HG03175 (cell line): ENCODE measurements around the gene BTBD10.

Source experiments
- ATAC-seq: cut with Tn5 transposase; IDR thresholded peaks from one replicate; pipeline ENCODE4 v1.9.1; 2021; ENCODE audit warnings: mild to moderate bottlenecking, moderate library complexity; ENCODE audit not compliant: unreplicated experiment

Gene BTBD10

DNA sequence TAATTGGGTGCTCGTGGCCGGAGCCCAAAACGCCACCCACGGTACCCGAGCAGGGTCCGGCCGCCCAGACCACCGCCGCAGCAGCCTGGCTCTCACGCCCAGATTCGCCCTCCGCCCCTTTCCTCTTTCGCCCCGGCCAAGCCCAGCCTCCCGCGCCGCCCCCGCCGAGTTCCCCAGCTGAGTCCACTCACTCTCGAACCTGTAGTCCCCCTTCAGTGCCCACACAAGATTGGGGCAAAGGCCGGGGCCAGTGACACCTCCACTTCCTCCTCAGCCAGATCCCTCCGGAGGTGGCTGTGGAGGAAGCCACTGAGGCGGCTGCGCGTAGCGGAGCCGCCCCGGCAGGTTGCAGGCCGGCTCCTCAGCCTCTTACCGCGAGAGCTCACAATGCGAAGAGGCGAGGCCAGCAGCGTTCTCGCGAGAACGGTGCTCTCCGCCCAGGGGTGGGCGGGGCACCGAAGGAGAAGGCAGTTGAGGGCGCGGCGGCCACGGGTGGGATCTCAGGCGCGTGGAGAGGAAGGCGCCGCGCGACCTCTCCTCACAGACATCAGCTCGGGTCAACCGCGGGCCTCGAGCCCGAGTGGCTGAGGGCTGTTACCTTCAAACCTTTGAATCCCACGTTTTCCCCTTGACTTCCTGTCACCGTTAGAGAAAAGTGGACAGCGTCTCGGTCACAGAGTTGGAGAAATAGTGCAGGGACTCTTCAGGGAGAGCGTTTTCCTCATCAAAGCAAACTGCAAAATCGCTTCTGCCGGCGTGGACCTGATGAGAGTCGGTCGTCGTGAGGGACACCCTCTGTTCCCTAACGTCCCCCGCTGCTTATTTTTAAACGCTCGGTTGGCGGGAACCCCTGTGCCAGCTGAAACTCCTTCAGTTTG lies at the start of gene BTBD10:
TSS of gene BTBD10 (minus strand) at position 322 of the 878 bp plus-strand sequence. CDS start 18,098 bp downstream, outside the sequence.
- ATAC-seq = peak; percentile 95

DNA sequence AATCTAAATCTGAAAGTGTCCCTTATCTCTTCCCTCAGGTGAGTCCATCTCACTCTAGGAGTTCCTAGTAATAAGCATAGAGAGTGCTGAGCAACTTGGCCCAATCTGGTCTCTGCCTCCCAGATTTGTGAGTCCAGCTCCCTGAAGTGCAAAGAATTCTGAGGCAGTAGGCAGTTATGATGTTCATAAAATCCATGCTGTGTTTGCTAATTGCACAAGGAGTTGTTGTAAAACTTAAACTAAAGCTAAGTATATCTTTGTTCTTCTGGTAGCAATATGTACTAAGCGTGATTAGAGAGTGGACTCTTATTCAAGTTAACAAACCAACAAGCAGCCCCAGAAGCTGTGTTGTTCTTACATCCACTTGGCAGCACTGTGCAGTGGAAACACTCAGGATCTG lies 40.4 kb upstream of the BTBD10 start:
- no peak for ATAC-seq

DNA sequence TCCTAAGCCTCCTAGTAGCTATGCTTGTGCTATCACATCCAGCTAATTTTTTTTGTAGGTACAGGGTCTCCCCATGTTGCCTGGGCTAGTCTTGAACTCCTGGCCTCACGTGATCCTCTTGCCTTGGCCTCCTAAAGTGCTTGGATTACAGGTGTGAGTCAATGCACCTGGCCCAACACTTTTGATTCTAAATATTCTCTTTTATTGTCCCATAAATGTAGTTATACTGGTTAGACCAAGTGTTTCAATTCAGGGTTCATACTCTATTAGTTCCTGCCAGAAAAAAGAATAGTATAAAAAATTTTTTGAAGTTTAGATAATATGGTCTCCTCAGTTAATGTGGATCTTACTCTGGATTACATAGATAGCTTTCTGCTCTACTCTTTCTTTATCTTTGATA lies 39.5 kb upstream of the BTBD10 start:
- ATAC-seq = no peak

DNA sequence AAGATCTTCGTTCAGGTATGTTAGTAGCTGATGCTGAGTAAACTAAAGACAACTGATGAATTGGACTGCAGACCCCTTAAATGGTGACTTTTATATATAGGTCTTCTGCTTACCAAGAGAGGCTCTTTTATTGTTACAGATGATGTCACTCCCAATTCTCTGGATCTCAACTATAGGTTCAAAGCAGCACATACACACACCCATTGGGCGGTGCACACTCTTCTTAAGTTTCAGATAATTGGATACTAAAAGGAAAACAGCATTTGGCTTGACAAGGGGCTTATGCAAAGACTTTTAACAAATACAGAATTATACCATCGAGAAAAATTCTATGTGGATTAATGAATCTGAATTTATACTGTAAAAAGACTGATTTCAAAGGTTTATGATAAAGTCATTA lies 32.9 kb upstream of the BTBD10 start, which contains the start of gene PTH:
TSS of gene PTH (minus strand) at position 69 of the 400 bp plus-strand sequence. CDS start 3,142 bp downstream, outside the sequence.
- no peak for ATAC-seq

DNA sequence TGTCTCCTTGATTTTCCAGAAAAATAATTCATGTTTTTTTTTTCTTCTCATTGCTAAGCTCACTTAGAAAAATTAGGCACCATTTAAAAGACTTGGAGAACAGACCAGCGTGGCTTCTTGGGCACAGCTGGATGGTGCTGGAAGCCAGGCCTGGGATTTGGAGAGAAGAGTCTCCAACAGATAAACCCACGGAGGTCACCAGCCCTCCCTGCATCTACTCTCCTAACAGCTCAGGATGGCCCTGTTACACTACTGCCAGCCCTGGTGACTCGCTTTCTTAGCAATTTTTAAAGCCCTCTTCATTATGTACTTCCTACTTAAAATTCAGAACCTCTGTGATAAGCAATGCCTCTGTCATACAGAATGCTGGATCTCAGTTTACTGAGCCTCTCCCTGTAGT lies 31.0 kb upstream of the BTBD10 start:
- no peak for ATAC-seq

DNA sequence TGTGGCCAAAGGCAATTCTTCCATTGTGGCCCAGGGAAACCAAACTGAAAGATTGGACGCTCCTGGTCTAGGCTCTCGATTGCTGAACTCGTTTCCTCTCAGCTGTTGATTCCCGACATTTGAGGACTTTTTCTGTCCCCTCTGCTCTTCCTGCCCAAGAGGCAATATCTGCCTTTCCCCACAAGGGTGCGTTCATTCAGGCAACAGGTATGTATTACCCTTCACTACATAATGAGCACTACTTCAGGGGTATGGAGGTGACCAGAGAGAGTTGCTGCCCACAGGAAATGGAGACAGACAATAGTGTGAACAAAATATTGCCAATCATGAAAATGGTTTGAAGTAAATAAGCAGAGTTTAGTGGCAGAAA lies 24.6 kb upstream of the BTBD10 start:
- ATAC-seq = no peak

DNA sequence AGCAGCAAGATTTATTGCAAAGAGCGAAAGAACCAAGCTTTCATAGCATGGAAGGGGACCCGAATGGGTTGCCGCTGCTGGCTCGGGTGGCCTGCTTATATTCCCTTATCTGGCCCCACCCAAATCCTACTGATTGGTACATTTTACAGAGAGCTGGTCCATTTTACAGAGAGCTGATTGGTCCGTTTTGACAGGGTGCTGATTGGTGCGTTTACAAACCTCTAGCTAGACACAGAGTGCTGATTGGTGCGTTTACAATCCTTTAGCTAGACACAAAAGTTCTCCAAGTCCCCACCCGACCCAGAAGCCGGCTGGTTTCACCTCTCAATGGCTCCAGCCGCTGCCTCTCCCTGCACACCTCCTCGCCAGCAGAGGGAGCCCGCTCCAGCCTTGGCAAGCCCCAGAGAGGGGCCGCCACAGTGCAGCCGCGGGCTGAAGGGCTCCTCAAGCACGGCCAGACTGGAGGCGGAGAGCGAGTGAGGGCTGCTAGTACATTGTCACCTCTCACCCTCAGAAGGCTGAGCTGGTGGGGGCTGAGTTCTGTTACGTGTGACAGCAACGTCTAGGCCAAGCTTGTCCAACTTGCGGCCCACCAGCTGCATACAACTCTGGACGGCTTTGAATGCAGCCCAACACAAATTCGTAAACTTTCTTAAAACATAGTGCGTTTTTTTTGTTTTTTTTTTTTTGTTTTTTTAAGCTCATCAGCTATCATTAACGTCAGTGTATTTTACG lies 24.1 kb upstream of the BTBD10 start:
- peak; percentile 87 for ATAC-seq

DNA sequence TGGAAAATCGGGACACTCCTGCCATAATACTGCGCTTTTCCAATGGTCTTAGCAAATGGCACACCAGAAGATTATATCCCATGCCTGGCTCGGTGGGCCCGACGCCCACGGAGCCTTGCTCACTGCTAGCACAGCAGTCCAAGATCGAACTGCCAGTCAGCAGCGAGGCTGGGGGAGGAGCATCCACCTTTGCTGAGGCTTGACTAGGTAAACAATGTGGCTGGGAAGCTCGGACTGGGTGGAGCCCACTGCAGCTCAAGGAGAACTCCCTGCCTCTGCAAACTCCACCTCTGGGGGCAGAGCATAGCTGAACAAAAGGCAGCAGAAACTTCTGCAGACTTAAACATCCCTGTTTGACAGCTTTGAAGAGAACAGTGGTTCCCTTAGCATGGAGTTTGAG lies 17.2 kb upstream of the BTBD10 start:
- no peak for ATAC-seq

DNA sequence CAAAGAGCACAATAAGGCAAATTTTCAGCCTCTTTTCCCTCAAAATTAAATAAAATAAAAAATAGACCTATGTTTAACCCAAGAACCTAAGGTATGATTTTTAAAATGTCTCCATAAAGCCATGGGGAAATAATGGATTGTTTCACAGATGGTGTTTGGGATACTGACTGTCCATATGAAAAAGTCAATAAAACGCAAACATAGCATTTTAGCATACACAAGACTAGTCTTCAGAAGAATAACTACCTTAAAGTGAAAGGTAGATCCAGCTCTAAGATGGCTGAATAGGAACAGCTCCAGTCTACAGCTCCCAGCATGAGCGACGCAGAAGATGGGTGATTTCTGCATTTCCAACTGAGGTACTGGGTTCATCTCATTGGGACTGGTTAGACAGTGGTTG lies 16.7 kb upstream of the BTBD10 start:
- no peak for ATAC-seq

DNA sequence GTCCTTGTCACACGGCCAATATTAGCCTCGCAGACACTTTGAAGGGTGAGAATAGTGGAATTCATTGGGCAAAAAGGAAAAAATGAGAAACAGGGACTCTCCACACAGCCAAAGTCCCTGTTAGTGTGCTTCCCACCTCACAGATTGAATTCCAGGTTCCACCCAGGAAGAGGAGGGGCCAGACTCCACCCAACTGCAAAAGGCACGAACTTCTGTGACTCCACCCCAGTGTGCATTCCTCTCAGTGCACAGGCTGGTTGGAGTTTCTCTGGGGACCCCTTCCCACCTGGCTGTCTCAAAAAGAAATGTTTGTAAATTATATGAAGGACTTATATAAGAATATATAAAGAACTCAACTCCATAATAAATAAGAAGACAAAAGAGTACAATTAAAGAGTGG lies 12.1 kb upstream of the BTBD10 start:
- no peak for ATAC-seq

DNA sequence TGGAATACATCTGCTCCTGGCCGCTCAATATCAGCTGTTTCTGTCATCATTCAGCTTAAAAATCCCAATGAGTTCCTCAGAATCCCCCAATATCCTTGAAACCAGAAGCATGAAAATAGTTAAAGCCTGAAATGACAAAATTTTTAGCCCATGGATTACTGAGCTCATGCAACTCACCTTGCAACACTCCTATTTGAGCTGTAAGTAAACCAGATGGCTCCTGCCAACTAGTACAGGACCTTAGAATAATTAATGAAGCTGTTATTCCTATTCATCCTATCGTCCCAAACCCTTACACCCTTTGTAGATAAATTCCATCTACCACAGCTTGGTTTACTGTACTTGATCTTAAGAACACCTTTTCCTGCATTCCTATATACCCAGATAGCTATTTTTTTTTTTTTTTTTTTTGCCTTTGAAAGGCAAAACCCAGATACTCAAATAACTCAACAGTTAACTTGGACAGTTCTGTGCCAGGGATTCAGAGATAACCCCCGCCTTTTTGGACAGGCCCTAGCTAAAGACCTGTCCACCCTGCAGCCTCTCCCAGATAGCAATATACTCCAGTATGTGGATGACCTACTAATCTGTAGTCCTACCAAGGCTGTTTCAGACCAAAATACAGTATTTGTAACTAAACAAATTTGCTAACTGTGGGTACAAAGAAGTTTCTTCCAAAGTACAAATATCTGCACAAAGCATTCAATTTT lies 10.1 kb upstream of the BTBD10 start:
- ATAC-seq = no peak

DNA sequence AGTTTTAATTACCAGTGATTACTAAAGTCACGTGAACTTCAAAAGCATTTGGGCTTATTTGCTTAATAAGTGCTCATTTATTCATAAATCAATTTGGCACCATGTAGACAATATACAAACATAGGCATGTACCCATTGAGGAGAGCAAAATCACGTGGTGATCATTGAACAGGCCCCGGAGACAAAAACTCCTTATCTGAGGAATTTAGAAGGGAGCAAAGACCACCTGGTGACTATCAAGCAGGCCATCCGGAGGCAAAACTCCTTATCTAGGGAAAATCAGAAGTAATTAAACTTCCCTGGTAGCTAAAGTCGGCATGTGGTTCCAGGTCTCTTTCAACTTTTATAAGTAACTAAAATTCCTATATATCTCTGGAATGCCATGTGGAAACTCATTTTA lies 5.7 kb upstream of the BTBD10 start:
- no peak for ATAC-seq

DNA sequence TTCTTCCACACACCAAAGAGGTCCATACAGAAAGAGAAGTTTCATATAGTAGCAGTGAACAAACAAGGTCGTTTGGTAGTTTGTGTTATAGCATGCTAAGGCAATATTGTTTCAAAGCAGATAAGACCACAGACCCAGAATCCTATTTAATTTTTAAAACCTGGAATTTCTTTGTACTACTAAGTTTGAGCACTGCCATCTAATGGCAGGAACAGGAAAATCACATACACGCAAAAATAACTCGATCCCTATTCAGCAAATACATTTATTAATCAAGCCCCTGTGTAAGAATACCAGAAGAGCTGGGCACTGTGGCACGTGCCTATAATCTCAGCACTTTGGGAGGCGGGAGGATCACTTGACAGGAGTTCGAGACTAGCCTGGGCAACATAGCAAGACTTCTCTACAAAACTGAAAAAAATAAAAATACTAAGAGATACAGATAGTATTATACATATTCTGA lies 2.9 kb upstream of the BTBD10 start:
- ATAC-seq = no peak

DNA sequence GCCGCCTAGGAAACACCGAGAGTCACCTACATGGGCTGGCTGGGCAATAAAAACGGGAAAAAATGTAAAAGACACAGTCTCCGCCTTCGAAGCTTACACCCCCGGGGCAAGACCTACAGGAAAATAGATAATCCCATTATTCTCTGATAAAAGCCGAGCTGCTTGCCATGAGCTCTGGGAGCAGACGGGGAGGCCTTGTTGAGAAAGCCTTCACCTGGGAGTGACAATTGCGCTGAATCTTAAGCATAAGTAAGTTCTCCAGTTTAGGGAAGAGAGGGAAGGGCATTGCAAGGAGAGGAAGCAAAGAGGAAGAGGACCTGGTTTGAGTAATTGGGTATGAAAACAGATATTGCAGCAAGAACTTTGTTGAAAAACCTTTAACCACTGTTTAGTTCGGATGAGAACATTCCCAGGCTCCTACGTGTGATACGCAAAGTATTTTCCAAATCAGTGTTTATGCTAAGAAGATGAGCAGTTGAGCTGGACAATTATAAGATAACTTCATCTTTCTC lies 813 bp upstream of the BTBD10 start:
- no peak for ATAC-seq

DNA sequence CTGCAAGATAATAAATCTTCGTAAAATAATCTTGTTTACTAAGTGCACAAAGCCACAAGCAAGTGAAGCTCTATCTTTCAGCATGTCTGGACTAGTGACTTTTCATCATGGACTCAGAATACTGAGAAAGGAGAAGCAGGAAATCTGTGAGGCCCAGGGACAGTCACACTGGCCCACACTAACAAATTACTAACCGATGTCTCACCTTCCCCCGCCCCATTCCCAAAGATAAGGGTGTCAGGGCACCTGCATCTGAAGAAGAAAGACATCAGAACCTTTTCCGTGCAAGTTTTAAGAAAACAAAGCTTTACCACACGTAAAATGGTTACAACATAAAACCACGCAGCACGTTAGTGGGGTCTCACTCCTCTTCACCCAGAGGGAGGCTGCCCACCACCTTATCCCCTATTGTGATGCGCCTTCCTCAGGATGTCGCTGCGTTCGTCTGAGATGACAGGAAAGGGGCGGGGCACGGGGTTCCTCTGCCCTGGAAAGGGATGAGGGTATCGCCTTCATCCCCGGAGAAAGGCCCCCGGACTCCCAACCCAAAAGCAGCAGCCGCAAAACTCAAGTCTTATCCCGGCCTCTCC lies 616 bp downstream of the BTBD10 start:
- peak; percentile 39 for ATAC-seq

DNA sequence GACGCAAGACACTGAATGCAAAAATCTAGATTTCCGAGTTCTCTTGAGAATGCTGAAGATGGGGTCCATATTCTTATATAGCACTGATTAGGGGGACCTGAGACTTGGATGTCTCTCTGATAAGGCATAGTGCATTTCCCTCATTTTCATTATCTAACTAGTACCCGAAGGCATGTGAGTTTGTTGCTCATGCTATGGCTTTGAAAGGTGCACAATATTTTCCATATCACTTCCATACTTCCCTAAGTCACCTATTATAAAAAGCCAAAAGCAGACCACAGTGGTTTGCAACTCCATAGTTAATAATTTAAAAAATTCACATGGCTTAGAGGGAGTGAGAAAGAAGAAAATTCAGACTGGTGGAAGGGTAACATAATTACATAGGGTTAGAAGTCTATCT lies 1.7 kb downstream of the BTBD10 start:
- no peak for ATAC-seq

DNA sequence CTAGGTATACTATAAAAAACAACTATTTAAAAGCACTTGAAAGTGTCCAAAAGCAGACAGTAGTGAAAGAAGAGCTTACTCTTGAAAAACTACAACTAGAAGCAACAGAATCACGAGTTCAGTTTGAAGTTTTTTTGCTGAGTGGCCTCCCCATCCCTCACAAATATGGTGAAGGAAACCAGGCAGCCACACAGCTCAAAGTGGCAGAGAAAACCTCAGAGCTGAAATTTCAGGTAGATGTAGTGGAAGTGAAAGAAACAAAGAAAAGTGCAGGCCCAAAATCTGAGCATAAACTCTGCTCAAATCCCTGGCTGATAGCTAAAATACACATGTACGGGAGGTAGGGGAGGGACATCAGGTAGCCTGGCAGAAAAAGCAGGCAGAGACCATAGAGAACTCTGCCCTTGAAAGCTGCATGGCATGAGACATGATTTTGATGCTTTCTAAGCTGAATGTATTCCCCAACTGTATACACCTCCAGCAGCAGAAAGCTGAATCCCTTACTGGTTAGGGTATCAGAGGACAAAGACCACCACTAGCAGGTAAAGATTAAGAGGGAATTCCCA lies 12.1 kb downstream of the BTBD10 start:
- ATAC-seq = no peak

DNA sequence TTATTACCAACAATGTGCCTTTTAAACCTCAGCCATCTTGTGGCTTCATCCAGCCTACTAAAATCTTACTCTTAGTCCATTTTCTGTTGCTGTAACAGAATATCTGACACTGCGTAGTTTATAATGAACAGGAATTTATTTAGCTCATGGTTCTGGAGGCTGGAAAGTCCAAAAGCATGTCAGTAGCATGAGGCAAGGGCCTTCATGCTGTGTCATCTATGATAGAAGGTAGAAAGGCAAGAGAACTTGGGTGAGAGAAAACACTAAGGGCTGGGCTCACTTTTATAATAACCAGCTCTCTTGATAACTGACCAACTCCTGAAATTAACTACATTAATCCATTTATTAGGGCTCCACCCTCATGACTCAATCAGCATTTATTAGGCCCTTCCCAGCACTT lies 13.5 kb downstream of the BTBD10 start:
- ATAC-seq = no peak

DNA sequence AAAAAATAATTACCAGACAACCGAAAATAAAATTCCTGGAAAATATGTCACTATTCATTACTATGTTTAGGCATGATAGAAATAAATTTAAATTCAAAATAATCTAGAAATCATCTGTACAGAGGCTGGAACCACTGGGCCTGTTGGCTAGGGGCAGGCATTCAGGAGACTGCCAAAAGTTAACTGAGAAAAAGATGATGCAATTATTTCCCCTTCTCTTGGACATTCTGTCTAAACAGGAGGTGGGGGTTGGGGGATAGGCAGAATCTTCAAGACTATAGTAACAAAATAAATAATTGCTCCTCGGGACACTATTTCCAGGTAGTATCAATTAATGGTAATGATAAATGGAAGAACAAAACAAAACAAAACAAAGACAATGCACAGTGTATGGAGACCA lies 14.1 kb downstream of the BTBD10 start:
- ATAC-seq = no peak

DNA sequence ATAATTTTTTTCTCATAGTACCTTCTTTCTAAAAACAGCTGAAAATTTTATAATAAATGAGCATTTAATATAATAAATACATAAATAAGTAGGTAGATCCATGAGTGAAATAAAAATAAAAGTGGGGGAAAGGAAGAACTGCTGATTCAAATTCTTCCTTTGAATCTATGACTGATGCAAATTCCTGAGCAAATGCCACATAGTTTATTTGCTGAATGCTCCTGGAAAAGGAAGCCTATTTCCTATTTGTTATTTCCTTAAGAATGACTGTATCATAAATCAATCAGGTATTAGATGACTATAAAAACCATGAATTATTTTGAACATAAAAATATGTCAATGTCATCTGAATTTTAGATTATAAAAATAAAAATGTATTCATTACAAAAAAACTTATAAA lies 16.6 kb downstream of the BTBD10 start:
- no peak for ATAC-seq
